ENCODE results near the gene GPR158. TPM values are rescaled to one million over a fixed set of nuclear protein-coding genes. Genes with fewer than 3 reads are reported as not detected.

Gene GPR158
- total RNA-seq, 1 experiment from 2014 or later = not detected

DNA sequence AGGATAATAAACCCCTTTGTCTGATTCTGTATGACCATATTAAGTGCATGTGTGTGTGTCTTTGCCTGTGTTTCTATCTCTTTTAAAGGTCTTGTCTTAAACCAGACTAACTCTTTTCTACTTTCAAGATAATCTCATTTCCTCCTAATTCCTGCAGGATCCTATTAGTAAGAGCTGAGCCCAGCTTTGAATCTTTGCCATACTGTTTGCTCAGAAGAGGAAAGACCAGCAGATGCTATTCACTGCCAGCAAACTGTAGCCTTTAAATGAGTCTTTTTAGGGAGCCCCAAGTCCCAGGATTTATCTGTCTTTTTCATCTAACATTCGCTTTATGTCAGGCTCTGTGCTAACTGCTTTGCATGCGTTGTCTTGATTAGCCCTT, 2.9 kb downstream of the GPR158 start:
- no peak for TF ChIP-seq EZH2phosphoT487 (IDR thresholded peaks at IDR 0.05; ENCODE audit: borderline replicate concordance, low read length)
- TF ChIP-seq CTCF (conservative IDR thresholded peaks at IDR 0.05; ENCODE audit: low read depth, low read length) = no peak
- TF ChIP-seq EZH2 (IDR thresholded peaks at IDR 0.05; ENCODE audit: low read length, unreplicated experiment) = no peak
- H3K79me2 ChIP-seq (ENCODE audit: low read length) = no peaks in the 10 kb centered on the region
- BruUV-seq (replicated peaks) = no TSS peak

GRCh38 chr10:25178411-25178810, 3.6 kb downstream of the GPR158 start:
- H3K27ac ChIP-seq (ENCODE audit: low read length) = no peak overlapping the region
- intact Hi-C loops (cut with micrococcal nuclease) = no loop called here
- H3K9ac ChIP-seq (ENCODE audit: low read length) = no peak overlapping the region
- no peaks in the 10 kb centered on the region for H3K9me2 ChIP-seq (replicated peaks; ENCODE audit: low read length)
- CTCF ChIA-PET = no interaction called here
- no peak overlapping the region for H2AFZ ChIP-seq (ENCODE audit: low read length)
- no peaks in the 10 kb centered on the region for H4K20me1 ChIP-seq (ENCODE audit: low read length)
- H3F3A ChIP-seq (ENCODE audit: low read length, unreplicated experiment) = no peaks in the 10 kb centered on the region
- TF ChIP-seq CTCF (conservative IDR thresholded peaks at IDR 0.05; ENCODE audit: low read depth, low read length) (no peak), EZH2 (IDR thresholded peaks at IDR 0.05; ENCODE audit: low read length, unreplicated experiment) (no peak), EZH2phosphoT487 (IDR thresholded peaks at IDR 0.05; ENCODE audit: borderline replicate concordance, low read length) (no peak)
- no peaks in the 10 kb centered on the region for H3K79me2 ChIP-seq (ENCODE audit: low read length)
- H3K9me3 ChIP-seq (ENCODE audit: low read length) = no peaks in the 10 kb centered on the region
- no TSS peak for BruUV-seq (replicated peaks)
- no peaks in the 10 kb centered on the region for H3K36me3 ChIP-seq (ENCODE audit: low read depth, low read length)
- POLR2A ChIA-PET (ENCODE audit: unreplicated experiment) = no interaction called here
- DNase-seq (no peak), ATAC-seq (no peak)
- no peaks in the 10 kb centered on the region for H3K4me1 ChIP-seq (ENCODE audit: insufficient read depth, low read length)
- no peak overlapping the region for H3K4me2 ChIP-seq (ENCODE audit: low read length)
- H3K4me3 ChIP-seq (ENCODE audit: low read length) = no peak overlapping the region
- H3K27me3 ChIP-seq (ENCODE audit: low read length) = peaks cover 36% of the 10 kb centered on the region

More for the DNA sequence above, 2.9 kb downstream of the GPR158 start:
- DNase-seq (no peak), ATAC-seq (no peak)
- H3K4me2 ChIP-seq (ENCODE audit: low read length) = no peak overlapping the region
- H3K9ac ChIP-seq (ENCODE audit: low read length) = no peak overlapping the region
- no peaks in the 10 kb centered on the region for H3K36me3 ChIP-seq (ENCODE audit: low read depth, low read length)
- ChIA-PET POLR2A (ENCODE audit: unreplicated experiment) (no interaction called here), CTCF (no interaction called here)
- no peak overlapping the region for H3K27ac ChIP-seq (ENCODE audit: low read length)
- no peak overlapping the region for H2AFZ ChIP-seq (ENCODE audit: low read length)
- H4K20me1 ChIP-seq (ENCODE audit: low read length) = no peaks in the 10 kb centered on the region
- no peak overlapping the region for H3K4me3 ChIP-seq (ENCODE audit: low read length)
- H3K9me2 ChIP-seq (replicated peaks; ENCODE audit: low read length) = no peaks in the 10 kb centered on the region
- peaks cover 38% of the 10 kb centered on the region for H3K27me3 ChIP-seq (ENCODE audit: low read length)
- no peaks in the 10 kb centered on the region for H3K9me3 ChIP-seq (ENCODE audit: low read length)
- intact Hi-C loops (cut with micrococcal nuclease) = no loop called here
- no peaks in the 10 kb centered on the region for H3F3A ChIP-seq (ENCODE audit: low read length, unreplicated experiment)
- H3K4me1 ChIP-seq (ENCODE audit: insufficient read depth, low read length) = no peaks in the 10 kb centered on the region

GRCh38 chr10:25180801-25181200, 6.0 kb downstream of the GPR158 start:
- H3K4me2 ChIP-seq (ENCODE audit: low read length) = no peak overlapping the region
- H3K9ac ChIP-seq (ENCODE audit: low read length) = no peak overlapping the region
- H3K4me3 ChIP-seq (ENCODE audit: low read length) = no peak overlapping the region
- no peaks in the 10 kb centered on the region for H3K9me3 ChIP-seq (ENCODE audit: low read length)
- H3K27me3 ChIP-seq (ENCODE audit: low read length) = peaks cover 25% of the 10 kb centered on the region
- H3K27ac ChIP-seq (ENCODE audit: low read length) = no peak overlapping the region
- no TSS peak for BruUV-seq (replicated peaks)
- TF ChIP-seq EZH2 (IDR thresholded peaks at IDR 0.05; ENCODE audit: low read length, unreplicated experiment) (no peak), CTCF (conservative IDR thresholded peaks at IDR 0.05; ENCODE audit: low read depth, low read length) (no peak), EZH2phosphoT487 (IDR thresholded peaks at IDR 0.05; ENCODE audit: borderline replicate concordance, low read length) (no peak)
- no peak overlapping the region for H2AFZ ChIP-seq (ENCODE audit: low read length)
- no peaks in the 10 kb centered on the region for H3K4me1 ChIP-seq (ENCODE audit: insufficient read depth, low read length)
- ChIA-PET CTCF (no interaction called here), POLR2A (ENCODE audit: unreplicated experiment) (no interaction called here)
- no peaks in the 10 kb centered on the region for H3K9me2 ChIP-seq (replicated peaks; ENCODE audit: low read length)
- no peaks in the 10 kb centered on the region for H3K79me2 ChIP-seq (ENCODE audit: low read length)
- DNase-seq (no peak), ATAC-seq (no peak)
- H3F3A ChIP-seq (ENCODE audit: low read length, unreplicated experiment) = no peaks in the 10 kb centered on the region
- H3K36me3 ChIP-seq (ENCODE audit: low read depth, low read length) = no peaks in the 10 kb centered on the region
- intact Hi-C loops (cut with micrococcal nuclease) = no loop called here
- no peaks in the 10 kb centered on the region for H4K20me1 ChIP-seq (ENCODE audit: low read length)

All from PC-3 (cell line).